Hepatocyte (in vitro differentiated cells): ENCODE measurements around the gene SLC13A3. TPM values are rescaled to one million over a fixed set of nuclear protein-coding genes. Genes with fewer than 3 reads are reported as not detected.

ENCODE experiments used
- DNase-seq: peaks from one replicate; pipeline ENCODE4 v3.0.0-alpha.2; 2016; ENCODE audit warnings: low spot score
- H2AFZ ChIP-seq: fragments of 200-600 bp; sonication (generic); 2 replicates; pipeline ENCODE4 v1.6.0; 2016; ENCODE audit warnings: antibody characterized with exemption, mild to moderate bottlenecking
- H3K27ac ChIP-seq: fragments of 200-600 bp; sonication (generic); 2 replicates; pipeline ENCODE4 v1.5.1; 2016; ENCODE audit warnings: mild to moderate bottlenecking
- H3K27me3 ChIP-seq: fragments of 200-600 bp; sonication (generic); 2 replicates; pipeline ENCODE4 v1.6.1; 2016
- H3K36me3 ChIP-seq: fragments of 200-600 bp; sonication (generic); replicated peaks from 2 replicates; pipeline ENCODE4 v1.5.1; 2016; ENCODE audit warnings: low read depth; ENCODE audit not compliant: insufficient read depth
- H3K4me1 ChIP-seq: fragments of 200-600 bp; sonication (generic); 2 replicates; pipeline ENCODE4 v1.5.1; 2016; ENCODE audit warnings: mild to moderate bottlenecking, moderate library complexity; ENCODE audit not compliant: insufficient read depth
- H3K4me2 ChIP-seq: fragments of 200-600 bp; sonication (generic); 2 replicates; pipeline ENCODE4 v1.6.0; 2016
- H3K4me3 ChIP-seq: fragments of 200-600 bp; sonication (generic); 2 replicates; pipeline ENCODE4 v1.5.1; 2016; ENCODE audit warnings: mild to moderate bottlenecking
- H3K79me2 ChIP-seq: fragments of 200-600 bp; sonication (generic); 2 replicates; pipeline ENCODE4 v1.6.0; 2017; ENCODE audit warnings: mild to moderate bottlenecking
- H3K9me2 ChIP-seq: fragments of 200-600 bp; sonication (generic); replicated peaks from 2 replicates; pipeline ENCODE4 v1.6.0; 2017; ENCODE audit warnings: mild to moderate bottlenecking; ENCODE audit not compliant: insufficient read depth
- H3K9me3 ChIP-seq: fragments of 200-600 bp; sonication (generic); 2 replicates; pipeline ENCODE4 v1.5.1; 2016; ENCODE audit warnings: low read depth, mild to moderate bottlenecking
- H4K20me1 ChIP-seq: fragments of 200-600 bp; sonication (generic); 2 replicates; pipeline ENCODE4 v1.6.0; 2016; ENCODE audit warnings: mild to moderate bottlenecking; ENCODE audit not compliant: insufficient read depth, poor library complexity, severe bottlenecking
- EZH2 ChIP-seq: fragments of 200-600 bp; sonication (generic); IDR thresholded peaks from 2 replicates; pipeline ENCODE4 v1.6.1; 2016; ENCODE audit warnings: antibody characterized with exemption, mild to moderate bottlenecking, borderline replicate concordance
- EZH2phosphoT487 ChIP-seq: fragments of 200-600 bp; sonication (generic); IDR thresholded peaks from one replicate; pipeline ENCODE4 v1.6.1; 2018; ENCODE audit warnings: antibody characterized with exemption, mild to moderate bottlenecking, low read depth, moderate library complexity; ENCODE audit not compliant: unreplicated experiment, severe bottlenecking
- WGBS: methylation state at CpG from one replicate; pipeline ENCODE4 v1.1.6; 2016; ENCODE audit warnings: low lambda C conversion rate; ENCODE audit errors: missing lambda C conversion rate; 5-methylcytosine and 5-hydroxymethylcytosine counted together
- polyA plus RNA-seq: library from polyadenylated mRNA; unstranded; fragments of >200 nt; fragmentation: Nextera tagmentation; extraction: Ambion mirVana; gene quantifications from 2 replicates; pipeline ENCODE4 v1.2.1, GENCODE V29; 2016
- total RNA-seq: library from RNA; depleted of rRNA; stranded (reverse); fragments of >200 nt; gene quantifications from 2 replicates; pipeline ENCODE4 v1.2.3, GENCODE V29; 2014
- TF ChIP-seq, protein P1 (sequence below): fragments of 200-600 bp; sonication (generic); IDR thresholded peaks from 2 replicates; pipeline ENCODE4 v1.5.1; 2016; ENCODE audit warnings: antibody characterized with exemption, mild to moderate bottlenecking; ENCODE audit not compliant: poor library complexity

SLC13A3 gene
- total and polyA plus RNA-seq, 2 experiments from 2014 or later: 1.8 to 9.4 TPM

DNA sequence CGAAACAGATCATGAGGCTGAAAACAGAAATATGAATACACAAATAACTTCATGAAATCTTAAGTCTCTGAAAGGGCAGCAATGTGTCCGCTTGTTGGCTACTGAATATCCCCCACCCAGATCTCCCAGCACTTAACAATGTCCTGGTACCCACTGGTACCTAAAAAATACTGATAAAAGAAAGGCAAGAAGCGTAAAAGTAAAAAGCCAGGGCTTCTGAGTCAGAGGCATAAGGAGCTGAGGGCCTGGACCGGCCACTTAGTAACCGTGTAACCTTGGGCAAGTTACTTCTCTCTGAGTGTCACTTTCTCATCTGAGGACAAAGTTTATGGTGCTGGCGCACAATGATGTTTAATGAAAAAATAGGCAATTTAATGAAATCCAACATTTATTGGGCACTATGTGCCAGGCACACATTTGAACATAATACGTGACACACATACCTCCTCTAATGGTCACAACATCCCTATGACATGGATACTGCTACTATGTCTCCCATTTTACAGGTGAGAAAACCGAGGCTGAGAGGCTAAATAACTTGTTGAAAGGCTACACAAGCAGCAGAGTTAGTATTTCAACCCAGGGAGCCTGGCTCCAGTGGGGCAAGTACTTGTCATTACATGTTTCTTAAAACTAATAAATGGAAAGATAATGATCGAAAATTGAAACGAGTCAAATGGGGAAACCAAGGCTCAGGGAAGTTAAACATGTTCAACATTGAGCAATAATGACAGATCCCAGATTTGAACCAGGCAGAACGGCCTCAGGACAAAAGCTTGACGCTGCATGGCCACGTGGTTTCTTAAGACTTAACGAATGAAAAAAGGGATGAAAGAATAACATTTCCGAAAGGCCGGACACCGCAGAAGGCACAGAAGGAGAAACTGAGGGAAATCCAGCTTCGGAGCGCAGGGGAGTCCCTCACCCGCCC lies 37.2 kb upstream of the SLC13A3 start:
- DNase-seq: peak; percentile 46
- H4K20me1 ChIP-seq: no peaks in the 10 kb centered on the region
- H3K9me3 ChIP-seq: no peaks in the 10 kb centered on the region
- peak overlapping the region; percentile 39 for H3K4me3 ChIP-seq
- WGBS: 18% methylated on average over 18 of the region's 20 CpGs
- H3K4me2 ChIP-seq: peak overlapping the region; percentile 92
- peak overlapping the region; percentile 90 for H3K27ac ChIP-seq
- TF ChIP-seq, protein P1, sequence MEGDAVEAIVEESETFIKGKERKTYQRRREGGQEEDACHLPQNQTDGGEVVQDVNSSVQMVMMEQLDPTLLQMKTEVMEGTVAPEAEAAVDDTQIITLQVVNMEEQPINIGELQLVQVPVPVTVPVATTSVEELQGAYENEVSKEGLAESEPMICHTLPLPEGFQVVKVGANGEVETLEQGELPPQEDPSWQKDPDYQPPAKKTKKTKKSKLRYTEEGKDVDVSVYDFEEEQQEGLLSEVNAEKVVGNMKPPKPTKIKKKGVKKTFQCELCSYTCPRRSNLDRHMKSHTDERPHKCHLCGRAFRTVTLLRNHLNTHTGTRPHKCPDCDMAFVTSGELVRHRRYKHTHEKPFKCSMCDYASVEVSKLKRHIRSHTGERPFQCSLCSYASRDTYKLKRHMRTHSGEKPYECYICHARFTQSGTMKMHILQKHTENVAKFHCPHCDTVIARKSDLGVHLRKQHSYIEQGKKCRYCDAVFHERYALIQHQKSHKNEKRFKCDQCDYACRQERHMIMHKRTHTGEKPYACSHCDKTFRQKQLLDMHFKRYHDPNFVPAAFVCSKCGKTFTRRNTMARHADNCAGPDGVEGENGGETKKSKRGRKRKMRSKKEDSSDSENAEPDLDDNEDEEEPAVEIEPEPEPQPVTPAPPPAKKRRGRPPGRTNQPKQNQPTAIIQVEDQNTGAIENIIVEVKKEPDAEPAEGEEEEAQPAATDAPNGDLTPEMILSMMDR: no peak
- no peak for TF ChIP-seq EZH2
- TF ChIP-seq EZH2phosphoT487: no peak
- H3K79me2 ChIP-seq: peaks cover 42% of the 10 kb centered on the region
- H3K36me3 ChIP-seq: no peaks in the 10 kb centered on the region
- peak overlapping the region; percentile 13 for H2AFZ ChIP-seq
- H3K27me3 ChIP-seq: no peaks in the 10 kb centered on the region
- H3K9me2 ChIP-seq: no peaks in the 10 kb centered on the region
- peaks cover 12% of the 10 kb centered on the region for H3K4me1 ChIP-seq

DNA sequence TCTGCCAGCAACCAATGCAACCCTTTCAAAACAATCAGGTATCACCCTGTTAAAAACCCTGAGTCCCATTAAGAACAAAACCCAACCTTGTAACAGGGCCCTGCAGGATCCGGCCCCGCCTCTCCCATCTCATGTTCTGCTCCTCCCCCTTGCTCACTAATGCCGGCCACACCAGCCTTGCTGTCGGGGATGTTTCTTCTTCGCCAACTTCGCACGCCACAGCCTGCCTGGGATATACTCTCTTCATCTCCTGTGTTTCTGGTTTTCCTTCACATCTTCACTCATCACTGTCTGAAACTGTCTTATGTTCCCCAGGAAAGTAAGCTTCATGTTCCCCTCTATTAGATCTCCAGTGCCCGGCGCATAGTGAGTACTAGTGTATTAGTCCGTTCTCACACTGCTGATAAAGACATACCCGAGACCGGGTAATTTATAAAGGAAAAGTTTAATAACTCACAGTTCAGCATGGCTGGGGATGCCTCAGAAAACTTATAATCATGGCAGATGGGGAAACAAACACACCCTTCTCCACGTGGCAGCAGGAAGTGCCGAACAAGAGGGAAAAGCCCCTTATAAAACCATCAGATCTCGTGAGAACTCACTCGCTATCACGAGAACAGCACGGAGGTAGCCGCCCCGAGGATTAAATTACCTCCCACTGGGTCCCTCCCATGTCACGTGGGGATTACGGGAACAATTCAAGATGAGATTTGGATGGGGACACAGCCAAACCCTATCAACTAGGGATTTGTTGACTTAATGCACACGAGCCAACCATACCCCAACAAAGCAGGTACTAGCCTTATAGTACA lies 32.9 kb upstream of the SLC13A3 start:
- Histone ChIP-seq H4K20me1 (peaks cover 2% of the 10 kb centered on the region), H3K9me2 (no peaks in the 10 kb centered on the region), H3K4me3 (peak overlapping the region; percentile 45), H2AFZ (peak overlapping the region; percentile 56), H3K79me2 (peaks cover 63% of the 10 kb centered on the region), H3K36me3 (no peaks in the 10 kb centered on the region), H3K4me1 (peaks cover 14% of the 10 kb centered on the region), H3K27me3 (no peaks in the 10 kb centered on the region), H3K27ac (peak overlapping the region; percentile 95), H3K9me3 (no peaks in the 10 kb centered on the region), H3K4me2 (peak overlapping the region; percentile 82)
- TF ChIP-seq, protein P1: no peak
- TF ChIP-seq EZH2 (no peak), EZH2phosphoT487 (no peak)
- WGBS: 14% methylated on average over 23 of the region's 23 CpGs
- peak; percentile 79 for DNase-seq

DNA sequence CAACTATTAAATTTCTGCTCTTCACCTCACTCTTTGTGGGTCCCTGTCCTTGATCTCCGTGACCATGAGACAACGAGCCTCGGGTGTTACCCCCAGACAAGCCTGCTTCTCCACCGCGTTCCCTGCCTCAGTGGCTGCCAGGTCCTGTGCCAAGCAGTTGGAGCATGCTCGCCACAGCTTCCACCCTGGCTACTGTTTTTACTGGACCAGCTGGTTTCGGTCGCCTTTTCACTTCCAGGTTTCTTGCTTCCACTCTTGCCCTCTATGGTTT lies 32.3 kb upstream of the SLC13A3 start:
- Histone ChIP-seq H3K9me3 (no peaks in the 10 kb centered on the region), H3K36me3 (no peaks in the 10 kb centered on the region), H2AFZ (no peak overlapping the region), H4K20me1 (peaks cover 2% of the 10 kb centered on the region), H3K27me3 (no peaks in the 10 kb centered on the region), H3K9me2 (no peaks in the 10 kb centered on the region), H3K4me1 (peaks cover 14% of the 10 kb centered on the region), H3K79me2 (peaks cover 62% of the 10 kb centered on the region), H3K4me3 (peak overlapping the region; percentile 1), H3K4me2 (peak overlapping the region; percentile 82), H3K27ac (peak overlapping the region; percentile 95)
- TF ChIP-seq EZH2phosphoT487: no peak
- no peak for TF ChIP-seq EZH2
- TF ChIP-seq, protein P1: no peak
- WGBS: 42% methylated on average over 8 of the region's 8 CpGs
- DNase-seq: no peak
